H1 (cell line): ENCODE results near the gene GDPGP1. TPM values are rescaled to one million over a fixed set of nuclear protein-coding genes. Genes with fewer than 3 reads are reported as not detected.

ENCODE experiments used
- EZH2 ChIP-seq: fragments of 200-600 bp; sonication (generic); IDR thresholded peaks from 2 replicates; pipeline ENCODE4 v1.7.1; 2012; ENCODE audit warnings: low read depth, mild to moderate bottlenecking, moderate library complexity, low read length, inconsistent platforms; ENCODE audit not compliant: severe bottlenecking
- SUZ12 ChIP-seq: fragments of 200-600 bp; sonication (generic); IDR thresholded peaks from 2 replicates; pipeline ENCODE4 v1.6.1; 2012; ENCODE audit warnings: mild to moderate bottlenecking, inconsistent platforms, low read length, moderate library complexity, mixed read lengths
- TEAD4 ChIP-seq: IDR thresholded peaks from 2 replicates; pipeline ENCODE4 v1.6.1; 2012; ENCODE audit warnings: low read depth, low read length, inconsistent platforms, mixed read lengths
- polyA plus RNA-seq, 7 experiments: library from polyadenylated mRNA; depleted of rRNA in 3 of 7; stranded (reverse) in 5 of 7; unstranded in 2 of 7; fragments of >200 nt in 5 of 7; fragments of 200-250 nt in 2 of 7; gene quantifications; 1 replicate in 5 of 7; 2 replicates in 1 of 7; 4 replicates in 1 of 7; pipeline versions ENCODE4 v1.2.1 to v1.2.3, GENCODE V29; 2011 to 2013; ENCODE audit warnings: missing spikeins in 2 of 7, mixed read lengths in 2 of 7
- total RNA-seq: library from RNA; stranded (reverse); fragmentation: NEBNext Ultra II Directional; extraction: Animal tissue kit (Norgen Biotek cat#: 25700); gene quantifications from 2 replicates; pipeline ENCODE4 v1.2.1, GENCODE V29; 2021

GDPGP1 gene
- total and polyA plus RNA-seq, 2 of the 8 experiments (the other 6 are each of a cell fraction or from before 2014, with no cell fraction given), result 1.8 to 5.6 TPM

- TF ChIP-seq EZH2, result no peak
- no peak for TF ChIP-seq TEAD4
- no peak for TF ChIP-seq SUZ12
Measured at GRCh38 chr15:90243943-90244639, 10.1 kb downstream of the GDPGP1 start (continued).
